Natural killer cell (primary cell): ENCODE results near the gene LEMD2. TPM values are rescaled to one million over a fixed set of nuclear protein-coding genes. Genes with fewer than 3 reads are reported as not detected.

Source experiments
- ATAC-seq, 3 donors: fragments of 150-1000 bp in 2 of 3; fragments of 200-7000 bp in 1 of 3; cut with Tn5 transposase; 1 replicate in 1 of 3; 2 replicates in 2 of 3; pipeline ENCODE4 v1.10.0; 2021; ENCODE audit warnings: mild to moderate bottlenecking in 2 of 3, moderate library complexity in 2 of 3
- DNase-seq, 2 donors: peaks; one replicate each; pipeline versions ENCODE4 v3.0.0 to v3.0.0-alpha.2; 2013 to 2021; ENCODE audit warnings: mixed read lengths in 1 of 2
- H3K27ac ChIP-seq: one replicate; pipeline ENCODE4 v1.5.1; 2013; ENCODE audit warnings: mild to moderate bottlenecking, low read length
- H3K27me3 ChIP-seq: one replicate; pipeline ENCODE4 v1.6.1; 2013; ENCODE audit warnings: low read length; ENCODE audit not compliant: control insufficient read depth, insufficient read depth
- H3K36me3 ChIP-seq: one replicate; pipeline ENCODE4 v1.6.1; 2013; ENCODE audit warnings: low read length; ENCODE audit not compliant: control insufficient read depth, insufficient read depth
- H3K4me1 ChIP-seq: one replicate; pipeline ENCODE4 v1.6.1; 2013; ENCODE audit warnings: low read length; ENCODE audit not compliant: control insufficient read depth, insufficient read depth
- H3K4me3 ChIP-seq: one replicate; pipeline ENCODE4 v1.5.1; 2013; ENCODE audit warnings: low read length
- H3K9me3 ChIP-seq: one replicate; pipeline ENCODE4 v1.6.1; 2013; ENCODE audit warnings: low read length; ENCODE audit not compliant: control insufficient read depth, insufficient read depth
- H3K27ac Mint-ChIP-seq, 2 donors: one replicate each; pipeline ENCODE4 v1.8.0; 2022; ENCODE audit warnings: mild to moderate bottlenecking in 2 of 2, mixed read lengths in 2 of 2, moderate library complexity in 1 of 2
- H3K27me3 Mint-ChIP-seq, 2 donors: one replicate each; pipeline ENCODE4 v1.8.0; 2022; ENCODE audit warnings: low read depth in 2 of 2, mixed read lengths in 2 of 2
- H3K36me3 Mint-ChIP-seq: one replicate; pipeline ENCODE4 v1.8.0; 2022; ENCODE audit warnings: mixed read lengths
- H3K4me1 Mint-ChIP-seq, 2 donors: one replicate each; pipeline ENCODE4 v1.8.0; 2022; ENCODE audit warnings: mixed read lengths in 2 of 2
- H3K4me3 Mint-ChIP-seq: one replicate; pipeline ENCODE4 v1.8.0; 2022; ENCODE audit warnings: mild to moderate bottlenecking, moderate library complexity, mixed read lengths
- H3K9me3 Mint-ChIP-seq, 2 donors: one replicate each; pipeline ENCODE4 v1.8.0; 2022; ENCODE audit warnings: mixed read lengths in 2 of 2
- CTCF ChIP-seq: fragments of 200-600 bp; IDR thresholded peaks from one replicate; pipeline ENCODE4 v1.8.0; 2022; ENCODE audit warnings: antibody characterized with exemption
- WGBS: methylation state at CpG from one replicate; pipeline ENCODE4 v1.1.7; 2013; ENCODE audit warnings: missing lambda C conversion rate; ENCODE audit not compliant: insufficient coverage; 5-methylcytosine and 5-hydroxymethylcytosine counted together
- intact Hi-C: fragments of 100-400 bp; cut with micrococcal nuclease; formaldehyde crosslinking; loops from one replicate; pipeline ENCODE4 v1.14.2; 2022
- total RNA-seq, 4 donors: library from RNA; stranded (reverse); fragments of 120-200 nt in 1 of 4; gene quantifications; one replicate each; pipeline versions ENCODE4 v1.2.3 to v1.2.4, GENCODE V29; 2013 to 2022

LEMD2 gene
- total RNA-seq, 3 donors from 2014 or later (not counting 1 experiment from before 2014, with no cell fraction given) = 109 to 133 (median 121) TPM

- H3K4me3 Mint-ChIP-seq = no peak overlapping the region
- no peak for TF ChIP-seq CTCF
- no peak for ATAC-seq
Measured at GRCh38 chr6:33742837-33743236, 46.1 kb downstream of the LEMD2 start.

GRCh38 chr6:33742092-33742491, 46.8 kb downstream of the LEMD2 start:
- Mint-ChIP-seq H3K27me3 (peaks cover 4 to 12% of the 10 kb centered on the region in 2 donors), H3K4me3 (no peak overlapping the region), H3K9me3 (no peaks in the 10 kb centered on the region), H3K27ac (no peak overlapping the region), H3K36me3 (no peaks in the 10 kb centered on the region), H3K4me1 (peaks cover 5% of the 10 kb centered on the region in 2 donors)
- Histone ChIP-seq H3K4me1 (no peaks in the 10 kb centered on the region), H3K36me3 (no peaks in the 10 kb centered on the region), H3K9me3 (no peaks in the 10 kb centered on the region), H3K27ac (no peak overlapping the region), H3K4me3 (no peak overlapping the region), H3K27me3 (no peaks in the 10 kb centered on the region)
- ATAC-seq = no peak
- TF ChIP-seq CTCF = no peak
- no peak for DNase-seq
- intact Hi-C loops = no loop called here
- WGBS = 76% methylated on average over 9 of the region's 9 CpGs

More at GRCh38 chr6:33742837-33743236, 46.1 kb downstream of the LEMD2 start:
- Histone ChIP-seq H3K36me3 (no peaks in the 10 kb centered on the region), H3K27me3 (no peaks in the 10 kb centered on the region), H3K4me1 (no peaks in the 10 kb centered on the region), H3K9me3 (no peaks in the 10 kb centered on the region), H3K27ac (no peak overlapping the region), H3K4me3 (no peak overlapping the region)
- Mint-ChIP-seq H3K27me3 (peaks cover 7 to 12% of the 10 kb centered on the region in 2 donors), H3K27ac (no peak overlapping the region), H3K36me3 (no peaks in the 10 kb centered on the region), H3K4me1 (peaks cover 5% of the 10 kb centered on the region in 2 donors), H3K9me3 (no peaks in the 10 kb centered on the region)
- intact Hi-C loops = no loop called here
- DNase-seq = no peak
- WGBS = 81% methylated on average over 7 of the region's 7 CpGs

- no peaks in the 10 kb centered on the region for H3K36me3 ChIP-seq
- H3K27me3 ChIP-seq = no peaks in the 10 kb centered on the region
- Mint-ChIP-seq H3K9me3 (no peaks in the 10 kb centered on the region), H3K27ac (no peak overlapping the region), H3K27me3 (peaks cover 4 to 12% of the 10 kb centered on the region in 2 donors), H3K4me3 (no peak overlapping the region), H3K4me1 (peaks cover 5% of the 10 kb centered on the region in 2 donors), H3K36me3 (no peaks in the 10 kb centered on the region)
- no peak for DNase-seq
- H3K4me1 ChIP-seq = no peaks in the 10 kb centered on the region
- no peaks in the 10 kb centered on the region for H3K9me3 ChIP-seq
- ATAC-seq = no peak
- H3K27ac ChIP-seq = no peak overlapping the region
- WGBS = 91% methylated on average over 5 of the region's 5 CpGs
- intact Hi-C loops = no loop called here
- H3K4me3 ChIP-seq = no peak overlapping the region
- TF ChIP-seq CTCF = no peak
Measured at GRCh38 chr6:33740794-33741193, 48.1 kb downstream of the LEMD2 start.

- WGBS = 92% methylated on average over 6 of the region's 6 CpGs
- H3K4me1 ChIP-seq = no peaks in the 10 kb centered on the region
- H3K4me3 Mint-ChIP-seq = no peak overlapping the region
- H3K9me3 Mint-ChIP-seq = no peaks in the 10 kb centered on the region
- H3K27ac Mint-ChIP-seq = no peak overlapping the region
- H3K27ac ChIP-seq = no peak overlapping the region
- intact Hi-C loops = no loop called here
- H3K4me1 Mint-ChIP-seq = peaks cover 5% of the 10 kb centered on the region in 2 donors
- H3K27me3 Mint-ChIP-seq = peaks cover 4 to 12% of the 10 kb centered on the region in 2 donors
- TF ChIP-seq CTCF = no peak
- no peaks in the 10 kb centered on the region for H3K36me3 ChIP-seq
- H3K36me3 Mint-ChIP-seq = no peaks in the 10 kb centered on the region
- DNase-seq (no peak), ATAC-seq (no peak)
- H3K4me3 ChIP-seq = no peak overlapping the region
- H3K9me3 ChIP-seq = no peaks in the 10 kb centered on the region
- no peaks in the 10 kb centered on the region for H3K27me3 ChIP-seq
Measured at GRCh38 chr6:33740204-33740608, 48.7 kb downstream of the LEMD2 start.
